NK-92 treated with Interleukin-12 subunit alpha and Interleukin-12 subunit beta, amount 100 ng/mL, for 24 hours (cell line): ENCODE results near the gene CDK5.
"Not testable (repeated sequence)": the region's sequence is repeated elsewhere in the genome, so short reads cannot be mapped to it uniquely, and the experiment has no call there.

Source experiments
- DNase-seq: peaks from one replicate; lab custom pipeline; 2025; lab: John Stamatoyannopoulos, UW

Gene CDK5

DNA sequence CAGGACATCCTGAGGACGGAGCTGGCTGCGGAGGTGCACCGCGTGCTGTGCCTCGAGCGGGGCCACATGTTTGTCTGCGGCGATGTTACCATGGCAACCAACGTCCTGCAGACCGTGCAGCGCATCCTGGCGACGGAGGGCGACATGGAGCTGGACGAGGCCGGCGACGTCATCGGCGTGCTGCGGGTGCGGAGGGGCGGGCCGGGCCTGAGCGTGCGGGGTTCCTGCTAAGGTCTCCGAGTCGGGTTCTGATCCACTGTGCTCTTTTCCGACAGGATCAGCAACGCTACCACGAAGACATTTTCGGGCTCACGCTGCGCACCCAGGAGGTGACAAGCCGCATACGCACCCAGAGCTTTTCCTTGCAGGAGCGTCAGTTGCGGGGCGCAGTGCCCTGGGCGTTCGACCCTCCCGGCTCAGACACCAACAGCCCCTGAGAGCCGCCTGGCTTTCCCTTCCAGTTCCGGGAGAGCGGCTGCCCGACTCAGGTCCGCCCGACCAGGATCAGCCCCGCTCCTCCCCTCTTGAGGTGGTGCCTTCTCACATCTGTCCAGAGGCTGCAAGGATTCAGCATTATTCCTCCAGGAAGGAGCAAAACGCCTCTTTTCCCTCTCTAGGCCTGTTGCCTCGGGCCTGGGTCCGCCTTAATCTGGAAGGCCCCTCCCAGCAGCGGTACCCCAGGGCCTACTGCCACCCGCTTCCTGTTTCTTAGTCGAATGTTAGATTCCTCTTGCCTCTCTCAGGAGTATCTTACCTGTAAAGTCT is 43.8 kb downstream of the CDK5 start:
- no peak for DNase-seq

DNA sequence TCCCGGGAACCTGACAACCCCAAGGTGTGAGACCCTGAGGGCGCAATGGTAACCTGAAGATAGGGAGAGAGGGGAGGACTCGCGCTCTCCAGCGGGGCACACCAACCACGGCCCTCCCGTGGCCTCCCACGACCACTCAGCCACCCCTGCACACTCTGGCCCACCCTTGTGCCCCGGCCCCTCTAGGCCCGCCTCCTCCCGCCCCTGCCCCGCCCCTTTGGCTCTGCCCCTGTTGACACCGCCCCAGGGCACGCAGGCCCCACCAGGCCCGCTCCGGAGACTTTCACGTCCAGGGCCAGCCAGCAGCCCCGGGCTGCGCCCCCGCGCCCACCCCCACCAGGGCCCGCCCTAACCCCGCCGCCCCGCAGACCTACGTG is 44.4 kb downstream of the CDK5 start:
- no peak for DNase-seq

DNA sequence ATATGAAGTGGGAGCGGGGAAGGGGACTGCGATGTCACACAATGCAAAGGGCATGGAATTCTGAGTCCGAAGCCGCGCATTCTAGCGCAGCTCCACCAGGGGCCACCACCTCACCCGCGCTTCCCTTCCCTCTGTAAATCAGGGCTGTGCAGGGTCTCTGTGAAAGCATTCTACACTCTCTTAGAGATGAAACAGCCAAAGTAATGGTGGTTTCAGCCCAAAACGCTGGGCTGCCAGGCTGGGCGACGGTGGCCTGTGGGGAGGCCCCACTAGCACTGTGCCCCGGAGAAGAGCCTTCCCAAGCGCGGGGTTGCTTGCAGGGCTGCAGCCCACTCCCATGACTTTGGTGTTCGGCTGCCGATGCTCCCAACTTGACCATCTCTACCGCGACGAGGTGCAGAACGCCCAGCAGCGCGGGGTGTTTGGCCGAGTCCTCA is 44.8 kb downstream of the CDK5 start:
- DNase-seq = no peak

DNA sequence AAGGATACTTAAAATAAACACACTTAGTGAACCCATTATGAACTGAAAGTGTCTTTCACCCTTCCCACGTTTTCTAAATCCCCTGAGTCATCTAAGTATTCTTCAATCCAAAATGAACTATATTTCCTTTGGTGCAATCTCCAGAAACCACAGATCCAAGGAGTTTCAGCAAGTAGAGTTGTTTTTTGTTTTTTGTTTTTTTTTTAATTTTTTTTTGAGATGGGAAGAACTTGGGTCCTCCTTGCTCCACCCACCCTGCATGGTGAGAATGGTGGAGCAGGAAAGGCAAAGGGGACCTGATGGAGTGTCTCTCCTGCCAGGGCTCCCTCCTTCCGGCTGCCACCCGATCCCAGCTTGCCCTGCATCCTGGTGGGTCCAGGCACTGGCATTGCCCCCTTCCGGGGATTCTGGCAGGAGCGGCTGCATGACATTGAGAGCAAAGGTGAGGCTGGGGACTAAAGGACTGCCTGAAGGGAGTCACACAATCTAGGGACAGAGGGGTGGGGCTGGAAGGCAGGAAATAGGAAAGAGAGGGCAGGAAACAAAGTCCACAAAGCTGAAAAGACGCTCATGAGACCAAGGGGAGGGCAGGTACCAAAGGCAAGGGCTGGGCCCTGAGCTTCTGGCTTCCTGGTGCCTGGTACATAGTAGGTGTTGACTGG is 45.5 kb downstream of the CDK5 start:
- no peak for DNase-seq

DNA sequence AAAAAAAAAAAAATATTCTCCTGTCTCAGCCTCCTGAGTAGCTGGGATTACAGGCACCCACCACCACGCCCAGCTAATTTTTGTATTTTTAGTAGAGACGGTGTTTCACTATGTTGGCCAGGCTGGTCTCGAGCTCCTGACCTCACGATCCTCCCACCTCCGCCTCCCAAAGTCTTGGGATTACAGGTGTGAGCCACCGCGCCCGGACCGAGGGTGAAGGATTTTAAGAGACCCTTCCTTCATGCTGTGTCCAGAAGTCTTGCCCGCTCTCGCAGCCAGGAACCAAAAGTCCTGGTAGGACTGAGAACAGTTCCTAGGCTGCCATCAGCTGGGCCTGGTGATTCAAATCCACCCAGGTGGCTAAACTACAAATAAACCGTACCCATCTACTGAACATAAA is 46.1 kb downstream of the CDK5 start:
- DNase-seq = not testable (repeated sequence)

DNA sequence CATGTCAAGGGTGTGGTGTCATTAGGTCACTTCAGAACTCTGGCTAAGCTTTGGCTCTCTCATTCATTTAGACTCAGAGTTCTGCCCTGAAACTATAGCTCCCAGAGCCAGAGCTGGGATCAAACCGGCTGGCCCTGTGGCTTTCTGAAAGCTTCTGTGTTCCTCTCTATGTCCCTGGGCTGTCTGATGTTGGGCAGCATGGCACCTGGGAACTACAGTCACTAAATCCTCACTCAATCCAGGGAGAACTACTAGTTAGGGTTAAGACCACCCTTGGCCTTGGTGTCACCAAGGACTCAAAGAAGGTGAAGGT is 46.6 kb downstream of the CDK5 start:
- DNase-seq = no peak

DNA sequence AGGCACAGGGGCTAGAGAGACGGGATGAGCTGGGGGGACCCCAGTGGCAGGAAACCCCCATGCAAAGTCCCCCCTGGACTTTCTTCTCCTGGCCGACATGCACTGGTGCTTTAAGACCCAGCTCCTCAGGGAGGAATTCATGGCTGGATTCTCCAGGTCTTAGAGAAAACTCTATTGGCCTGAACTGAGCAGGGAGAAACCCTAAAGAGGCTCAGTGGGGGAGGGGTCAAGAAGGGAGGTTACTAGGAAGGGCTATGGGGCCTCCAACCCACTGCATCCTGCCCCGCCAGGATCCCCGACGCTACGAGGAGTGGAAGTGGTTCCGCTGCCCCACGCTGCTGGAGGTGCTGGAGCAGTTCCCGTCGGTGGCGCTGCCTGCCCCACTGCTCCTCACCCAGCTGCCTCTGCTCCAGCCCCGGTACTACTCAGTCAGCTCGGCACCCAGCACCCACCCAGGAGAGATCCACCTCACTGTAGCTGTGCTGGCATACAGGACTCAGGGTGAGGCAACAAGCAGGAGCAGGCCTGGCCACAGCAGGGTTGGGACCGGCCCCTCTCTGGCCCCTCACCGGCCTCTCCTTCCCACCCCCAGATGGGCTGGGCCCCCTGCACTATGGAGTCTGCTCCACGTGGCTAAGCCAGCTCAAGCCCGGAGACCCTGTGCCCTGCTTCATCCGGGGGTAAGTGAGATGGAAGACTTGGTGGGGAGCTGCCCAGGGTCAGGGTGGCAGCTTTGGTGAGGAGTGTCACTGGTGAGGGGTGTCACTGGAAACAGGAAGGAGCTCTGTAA is 47.2 kb downstream of the CDK5 start:
- no peak for DNase-seq

DNA sequence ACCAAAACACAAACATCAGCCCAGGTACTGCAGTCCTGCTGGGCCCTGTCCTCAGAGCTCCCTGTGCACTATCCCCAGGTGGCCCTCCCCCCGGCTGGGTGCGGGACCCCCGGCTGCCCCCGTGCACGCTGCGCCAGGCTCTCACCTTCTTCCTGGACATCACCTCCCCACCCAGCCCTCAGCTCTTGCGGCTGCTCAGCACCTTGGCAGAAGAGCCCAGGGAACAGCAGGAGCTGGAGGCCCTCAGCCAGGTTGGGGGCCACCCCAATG is 47.7 kb downstream of the CDK5 start:
- no peak for DNase-seq

DNA sequence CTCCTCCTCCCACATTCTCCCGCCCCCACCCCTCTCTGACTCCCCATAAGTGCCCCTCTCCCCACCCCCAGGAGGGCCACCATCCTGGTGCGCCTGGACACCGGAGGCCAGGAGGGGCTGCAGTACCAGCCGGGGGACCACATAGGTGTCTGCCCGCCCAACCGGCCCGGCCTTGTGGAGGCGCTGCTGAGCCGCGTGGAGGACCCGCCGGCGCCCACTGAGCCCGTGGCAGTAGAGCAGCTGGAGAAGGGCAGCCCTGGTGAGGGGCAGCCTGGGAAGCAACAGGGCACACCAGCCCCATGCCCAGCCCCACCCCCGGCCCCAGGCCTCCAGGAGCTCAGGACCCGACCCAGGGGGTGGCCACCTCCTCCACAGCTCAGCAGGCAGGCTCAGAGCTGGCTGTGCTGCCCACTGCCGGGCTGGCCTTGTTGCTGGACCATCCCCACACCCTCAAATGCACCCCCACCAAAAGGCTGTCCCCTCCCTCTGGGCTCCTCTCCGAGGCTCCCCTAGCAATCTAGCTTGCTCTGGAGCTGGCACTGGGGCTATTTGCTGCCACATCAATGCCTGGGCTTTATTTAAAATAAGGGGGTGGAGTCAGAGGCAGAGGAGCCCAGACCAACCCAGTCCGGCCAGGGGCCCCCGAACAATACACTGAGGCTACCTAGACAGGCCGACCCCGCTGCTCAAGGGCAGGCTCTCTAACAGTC is 48.2 kb downstream of the CDK5 start:
- no peak for DNase-seq

DNA sequence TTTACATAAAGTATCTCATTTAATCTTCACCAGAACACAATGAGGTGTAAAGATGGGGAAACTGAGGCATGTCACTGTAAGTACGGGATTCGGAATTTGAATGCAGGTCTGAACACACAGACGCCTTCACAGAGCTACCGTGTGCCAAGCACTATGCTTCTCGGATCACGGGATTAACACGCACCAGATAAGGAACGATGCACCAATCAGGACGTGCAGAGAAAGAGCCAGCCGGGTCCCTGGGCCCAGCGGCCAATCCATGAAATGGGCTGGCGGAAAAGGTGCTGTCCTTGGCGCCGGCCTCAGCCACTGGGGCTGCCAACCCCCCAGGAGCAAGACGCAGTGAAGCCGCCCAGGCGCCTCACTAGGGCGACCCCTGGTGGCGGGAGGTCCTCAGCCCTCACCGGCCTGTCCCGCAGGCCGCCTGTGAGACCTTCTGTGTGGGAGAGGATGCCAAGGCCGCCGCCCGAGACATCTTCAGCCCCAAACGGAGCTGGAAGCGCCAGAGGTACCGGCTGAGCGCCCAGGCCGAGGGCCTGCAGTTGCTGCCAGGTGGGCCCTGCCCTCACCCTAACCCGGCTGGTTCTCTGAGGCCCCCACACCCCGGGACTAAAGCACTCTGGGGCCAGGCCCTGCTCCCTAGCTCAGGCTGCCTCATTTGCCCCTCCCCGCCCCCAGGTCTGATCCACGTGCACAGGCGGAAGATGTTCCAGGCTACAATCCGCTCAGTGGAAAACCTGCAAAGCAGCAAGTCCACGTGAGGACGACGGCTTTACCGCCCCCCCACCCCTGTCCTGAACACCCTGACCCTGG is 49.0 kb downstream of the CDK5 start:
- no peak for DNase-seq

DNA sequence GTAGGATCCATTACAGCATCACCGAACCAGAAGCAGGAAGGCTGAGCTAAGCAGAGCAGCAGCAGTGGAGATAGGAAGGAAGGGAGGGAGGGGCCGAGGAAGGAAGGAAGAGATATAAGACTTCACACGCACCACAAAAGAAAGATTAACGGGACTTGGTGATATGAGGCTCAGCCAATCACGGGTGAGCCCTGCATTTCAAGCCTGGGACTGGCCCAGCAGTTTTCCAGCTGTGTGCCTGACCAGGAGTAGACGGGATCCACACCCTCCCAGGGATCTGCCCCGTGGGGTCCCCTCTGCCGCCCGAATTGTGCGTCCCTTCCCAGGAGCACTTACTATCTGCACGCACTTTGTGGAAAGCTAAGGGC is 49.6 kb downstream of the CDK5 start:
- DNase-seq = no peak

DNA sequence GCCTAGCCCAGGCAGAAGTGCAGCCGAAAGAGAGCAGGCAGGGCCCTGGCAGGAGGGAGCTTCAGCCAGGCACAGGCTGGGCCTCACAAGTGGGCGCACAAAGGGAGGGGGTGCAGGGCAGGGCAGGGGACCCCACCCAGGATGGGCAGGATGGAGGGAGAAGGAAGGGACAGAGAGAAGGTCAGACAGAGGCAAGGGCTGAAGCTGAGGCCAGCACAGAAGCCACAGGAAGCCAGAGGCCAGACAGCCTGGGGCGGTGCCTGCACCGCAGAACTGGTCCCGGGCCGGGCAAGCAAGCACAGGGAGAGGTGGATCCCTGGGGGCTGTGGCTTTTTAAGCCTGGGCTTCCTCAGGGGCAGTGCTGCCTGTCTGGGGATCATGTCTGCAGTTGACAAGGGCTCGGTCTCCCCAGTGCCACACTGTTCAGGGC is 50.2 kb downstream of the CDK5 start:
- DNase-seq = no peak

DNA sequence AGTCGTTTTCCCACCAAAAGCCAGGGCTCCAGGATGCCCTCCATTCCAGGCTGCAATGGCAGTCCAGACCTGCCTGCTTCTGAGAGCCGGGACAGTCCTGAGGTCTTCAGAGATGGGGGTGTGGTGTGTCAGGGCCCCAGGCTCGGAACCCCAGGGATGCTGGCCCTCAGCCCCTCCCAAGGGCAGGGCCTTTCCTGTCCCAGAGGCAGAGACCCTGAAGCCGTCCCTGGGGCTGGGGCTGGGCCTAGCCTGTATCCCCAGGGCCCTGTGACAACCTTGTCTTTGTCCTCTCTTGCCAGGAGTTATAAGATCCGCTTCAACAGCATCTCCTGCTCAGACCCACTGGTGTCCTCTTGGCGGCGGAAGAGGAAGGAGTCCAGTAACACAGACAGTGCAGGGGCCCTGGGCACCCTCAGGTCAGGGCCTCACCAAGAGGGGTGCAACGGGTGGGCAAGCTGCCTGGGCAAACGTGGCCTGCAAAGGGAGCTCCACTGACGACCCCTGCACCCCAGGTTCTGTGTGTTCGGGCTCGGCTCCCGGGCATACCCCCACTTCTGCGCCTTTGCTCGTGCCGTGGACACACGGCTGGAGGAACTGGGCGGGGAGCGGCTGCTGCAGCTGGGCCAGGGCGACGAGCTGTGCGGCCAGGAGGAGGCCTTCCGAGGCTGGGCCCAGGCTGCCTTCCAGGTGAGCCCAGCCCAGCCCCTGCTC is 51.0 kb downstream of the CDK5 start:
- DNase-seq = no peak

DNA sequence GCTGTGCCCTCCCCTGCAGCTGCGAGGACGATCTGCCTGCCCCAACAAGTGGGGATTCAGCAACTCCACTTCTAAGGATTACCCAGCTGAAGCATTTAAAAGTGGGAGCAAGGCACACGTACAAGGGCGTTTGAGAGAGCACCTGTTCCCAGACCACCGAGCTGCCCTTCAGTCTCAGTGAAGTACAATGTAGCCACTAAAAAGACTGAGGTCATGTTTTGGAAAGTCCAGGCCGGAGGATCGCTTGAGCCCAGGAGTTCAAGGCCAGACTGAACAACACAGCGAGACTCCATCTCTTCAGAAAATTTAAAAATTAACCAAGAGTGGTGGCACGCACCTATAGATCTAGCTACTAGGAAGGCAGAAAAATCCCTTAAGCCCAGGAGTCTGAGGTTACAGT is 52.1 kb downstream of the CDK5 start:
- DNase-seq = no peak
